GM12878 (cell line): Measurements from ENCODE around the gene OLFM1. TPM values are rescaled to one million over a fixed set of nuclear protein-coding genes. Genes with fewer than 3 reads are reported as not detected.

Source experiments
- ATAC-seq: fragments of 200-7000 bp; cut with Tn5 transposase; 3 replicates; pipeline ENCODE4 v1.9.1; 2020; ENCODE audit warnings: mild to moderate bottlenecking, moderate library complexity
- BruUV-seq: library from RNA; stranded (reverse); fragments of 400-500 nt; replicated peaks from 2 replicates; lab custom pipeline; 2021; lab: Mats Ljungman, UMichigan
- CTCF ChIA-PET: fragments of 300-600 bp; sonication (Branson Sonifier 250); formaldehyde crosslinking; extraction: SDS; loops from one replicate; lab custom pipeline; 2021; ENCODE audit warnings: inconsistent platforms; lab: Yijun Ruan, JAX
- POLR2A ChIA-PET: fragments of 350-600 bp; formaldehyde crosslinking; extraction: SDS; loops from one replicate; lab custom pipeline; 2021; ENCODE audit warnings: inconsistent platforms; lab: Charles Lee
- RAD21 ChIA-PET: fragments of 300-600 bp; sonication (Branson Sonifier 250); formaldehyde crosslinking; loops from one replicate; lab custom pipeline; 2023; ENCODE audit warnings: antibody characterized with exemption; ENCODE audit not compliant: unreplicated experiment; lab: Charles Lee
- SMC1A ChIA-PET: fragments of 300-600 bp; sonication (Branson Sonifier 250); formaldehyde crosslinking; loops from one replicate; lab custom pipeline; 2023; ENCODE audit not compliant: unreplicated experiment, uncharacterized antibody; lab: Charles Lee
- DNase-seq: peaks from one replicate; pipeline ENCODE4 v3.0.0-alpha.2; 2011; ENCODE audit warnings: low read depth, low spot score
- FAIRE-seq: peaks from 3 replicates; lab custom pipeline; 2011; peaks lifted over from hg19 to GRCh38; lab: Jason Lieb, UNC
- H2AFZ ChIP-seq: 2 replicates; pipeline ENCODE4 v1.6.0; 2011; ENCODE audit warnings: low read depth, low read length, control low read depth; ENCODE audit not compliant: control insufficient read depth
- H3K27ac ChIP-seq: 2 replicates; pipeline ENCODE4 v1.5.1; 2011; ENCODE audit warnings: control low read depth; ENCODE audit not compliant: control insufficient read depth, insufficient read depth
- H3K27me3 ChIP-seq, 2 experiments: replicated peaks in 1 of 2; 2 replicates each; pipeline versions ENCODE4 v1.6.0 to v1.6.1; 2011; ENCODE audit warnings: low read length in 1 of 2; ENCODE audit not compliant: control insufficient read depth in 2 of 2, insufficient read depth in 2 of 2
- H3K36me3 ChIP-seq, 2 experiments: 2 replicates each; pipeline ENCODE4 v1.5.1; 2011; ENCODE audit warnings: low read length in 1 of 2; ENCODE audit not compliant: control insufficient read depth in 2 of 2, insufficient read depth in 2 of 2
- H3K4me1 ChIP-seq: 2 replicates; pipeline ENCODE4 v1.6.1; 2011; ENCODE audit warnings: mild to moderate bottlenecking, low read length, moderate library complexity, mixed read lengths; ENCODE audit not compliant: control insufficient read depth, insufficient read depth
- H3K4me2 ChIP-seq: 2 replicates; pipeline ENCODE4 v1.6.0; 2011; ENCODE audit warnings: control low read depth; ENCODE audit not compliant: control insufficient read depth, insufficient read depth
- H3K4me3 ChIP-seq: fragments of 200-600 bp; sonication (generic); 2 replicates; pipeline ENCODE4 v1.5.1; 2016
- H3K79me2 ChIP-seq: 2 replicates; pipeline ENCODE4 v1.6.0; 2011; ENCODE audit warnings: low read length; ENCODE audit not compliant: control insufficient read depth, insufficient read depth
- H3K9ac ChIP-seq: 2 replicates; pipeline ENCODE4 v1.8.0; 2011; ENCODE audit warnings: low read length, control low read depth, mixed read lengths; ENCODE audit not compliant: control insufficient read depth, insufficient read depth
- H3K9me3 ChIP-seq: replicated peaks from 3 replicates; pipeline ENCODE4 v1.5.1; 2011; ENCODE audit warnings: mild to moderate bottlenecking, low read length; ENCODE audit not compliant: control insufficient read depth, insufficient read depth
- H4K20me1 ChIP-seq: 2 replicates; pipeline ENCODE4 v1.6.0; 2011; ENCODE audit not compliant: control insufficient read depth, insufficient read depth
- CHD4 ChIP-seq: fragments of 200-600 bp; sonication (generic); IDR thresholded peaks from 2 replicates; pipeline ENCODE4 v1.6.1; 2016; ENCODE audit warnings: mild to moderate bottlenecking
- EED ChIP-seq: sonication (generic); IDR thresholded peaks from 2 replicates; pipeline ENCODE4 v1.6.1; 2016; ENCODE audit warnings: antibody characterized with exemption, low read depth
- KLF5 ChIP-seq: fragments of 450-650 bp; IDR thresholded peaks from 2 replicates; pipeline ENCODE4 v1.6.1; 2014; ENCODE audit warnings: mild to moderate bottlenecking; ENCODE audit not compliant: partially characterized antibody
- MEF2A ChIP-seq: IDR thresholded peaks from 2 replicates; pipeline ENCODE4 v1.6.1; 2011; ENCODE audit warnings: low read depth, mild to moderate bottlenecking, low read length, moderate library complexity; ENCODE audit not compliant: insufficient read depth
- SREBF1 ChIP-seq: IDR thresholded peaks from 2 replicates; pipeline ENCODE4 v1.6.1; 2012; ENCODE audit warnings: mild to moderate bottlenecking, low read length
- SREBF2 ChIP-seq: IDR thresholded peaks from 2 replicates; pipeline ENCODE4 v1.6.1; 2012; ENCODE audit warnings: mild to moderate bottlenecking, low read length
- USF1 ChIP-seq: IDR thresholded peaks from 2 replicates; pipeline ENCODE4 v1.6.1; 2011; ENCODE audit warnings: borderline replicate concordance, low read depth, mild to moderate bottlenecking, moderate library complexity, mixed read lengths, low read length; ENCODE audit not compliant: insufficient read depth; ENCODE audit errors: extremely low read length
- YBX1 ChIP-seq: fragments of 450-650 bp; IDR thresholded peaks from 2 replicates; pipeline ENCODE4 v1.6.1; 2016; ENCODE audit warnings: antibody characterized with exemption
- WGBS: methylation state at CpG from one replicate; pipeline ENCODE4 v1.1.6; 2016; ENCODE audit warnings: low lambda C conversion rate; ENCODE audit not compliant: insufficient replicate concordance, insufficient coverage; ENCODE audit errors: missing lambda C conversion rate; 5-methylcytosine and 5-hydroxymethylcytosine counted together
- in situ Hi-C: fragments of 300-500 bp; cut with MboI; formaldehyde crosslinking; loops from 9 replicates; pipeline ENCODE4 v1.14.3; 2018; ENCODE audit warnings: mixed read lengths
- intact Hi-C: fragments of 100-400 bp; cut with micrococcal nuclease; formaldehyde crosslinking; loops from one replicate; pipeline ENCODE4 v1.14.2; 2022; ENCODE audit not compliant: unreplicated experiment
- polyA plus RNA-seq, 11 experiments: library from polyadenylated mRNA; depleted of rRNA in 4 of 11; unstranded in 6 of 11; stranded (reverse) in 5 of 11; fragments of >200 nt; fragmentation: Nextera tagmentation in 4 of 11; fragmentation: Illumina TruSeq in 1 of 11; extraction: Ambion mirVana in 4 of 11; extraction: Trizol in 1 of 11; gene quantifications; 1 replicate in 1 of 11; 2 replicates in 10 of 11; pipeline versions ENCODE4 v1.2.1 to v1.2.3, GENCODE V29; 2011 to 2016; ENCODE audit warnings: inconsistent platforms in 2 of 11, missing spikeins in 2 of 11, low read depth in 1 of 11
- total RNA-seq, 4 experiments: library from RNA; depleted of rRNA in 3 of 4; stranded (reverse); fragments of >200 nt in 3 of 4; fragmentation: Illumina TruSeq in 1 of 4; extraction: Trizol in 1 of 4; gene quantifications; 2 replicates each; pipeline versions ENCODE4 v1.2.1 to v1.2.3, GENCODE V29; 2013 to 2021
- TF ChIP-seq, protein P1 (sequence below): fragments of 450-650 bp; IDR thresholded peaks from 2 replicates; pipeline ENCODE4 v1.6.1; 2017; ENCODE audit warnings: borderline replicate concordance
- TF ChIP-seq, protein P2 (sequence below): fragments of 450-650 bp; IDR thresholded peaks from 2 replicates; pipeline ENCODE4 v1.6.1; 2016; ENCODE audit warnings: mild to moderate bottlenecking
- TF ChIP-seq, protein P3 (sequence below): IDR thresholded peaks from 2 replicates; pipeline ENCODE4 v1.6.1; 2012; ENCODE audit warnings: low read length, inconsistent platforms

The OLFM1 gene
- total and polyA plus RNA-seq, 10 of the 15 experiments (the other 5 are each of a cell fraction or from before 2014, with no cell fraction given): not detected

GRCh38 chr9:135074354-135075233 is 12.9 kb upstream of the OLFM1 start (continued):
- TF ChIP-seq, protein P1, sequence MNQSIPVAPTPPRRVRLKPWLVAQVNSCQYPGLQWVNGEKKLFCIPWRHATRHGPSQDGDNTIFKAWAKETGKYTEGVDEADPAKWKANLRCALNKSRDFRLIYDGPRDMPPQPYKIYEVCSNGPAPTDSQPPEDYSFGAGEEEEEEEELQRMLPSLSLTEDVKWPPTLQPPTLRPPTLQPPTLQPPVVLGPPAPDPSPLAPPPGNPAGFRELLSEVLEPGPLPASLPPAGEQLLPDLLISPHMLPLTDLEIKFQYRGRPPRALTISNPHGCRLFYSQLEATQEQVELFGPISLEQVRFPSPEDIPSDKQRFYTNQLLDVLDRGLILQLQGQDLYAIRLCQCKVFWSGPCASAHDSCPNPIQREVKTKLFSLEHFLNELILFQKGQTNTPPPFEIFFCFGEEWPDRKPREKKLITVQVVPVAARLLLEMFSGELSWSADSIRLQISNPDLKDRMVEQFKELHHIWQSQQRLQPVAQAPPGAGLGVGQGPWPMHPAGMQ: no peak
- TF ChIP-seq USF1 (no peak), MEF2A (no peak), SREBF1 (no peak), SREBF2 (no peak)
- TF ChIP-seq, all 136 proteins: peak for 0

DNA sequence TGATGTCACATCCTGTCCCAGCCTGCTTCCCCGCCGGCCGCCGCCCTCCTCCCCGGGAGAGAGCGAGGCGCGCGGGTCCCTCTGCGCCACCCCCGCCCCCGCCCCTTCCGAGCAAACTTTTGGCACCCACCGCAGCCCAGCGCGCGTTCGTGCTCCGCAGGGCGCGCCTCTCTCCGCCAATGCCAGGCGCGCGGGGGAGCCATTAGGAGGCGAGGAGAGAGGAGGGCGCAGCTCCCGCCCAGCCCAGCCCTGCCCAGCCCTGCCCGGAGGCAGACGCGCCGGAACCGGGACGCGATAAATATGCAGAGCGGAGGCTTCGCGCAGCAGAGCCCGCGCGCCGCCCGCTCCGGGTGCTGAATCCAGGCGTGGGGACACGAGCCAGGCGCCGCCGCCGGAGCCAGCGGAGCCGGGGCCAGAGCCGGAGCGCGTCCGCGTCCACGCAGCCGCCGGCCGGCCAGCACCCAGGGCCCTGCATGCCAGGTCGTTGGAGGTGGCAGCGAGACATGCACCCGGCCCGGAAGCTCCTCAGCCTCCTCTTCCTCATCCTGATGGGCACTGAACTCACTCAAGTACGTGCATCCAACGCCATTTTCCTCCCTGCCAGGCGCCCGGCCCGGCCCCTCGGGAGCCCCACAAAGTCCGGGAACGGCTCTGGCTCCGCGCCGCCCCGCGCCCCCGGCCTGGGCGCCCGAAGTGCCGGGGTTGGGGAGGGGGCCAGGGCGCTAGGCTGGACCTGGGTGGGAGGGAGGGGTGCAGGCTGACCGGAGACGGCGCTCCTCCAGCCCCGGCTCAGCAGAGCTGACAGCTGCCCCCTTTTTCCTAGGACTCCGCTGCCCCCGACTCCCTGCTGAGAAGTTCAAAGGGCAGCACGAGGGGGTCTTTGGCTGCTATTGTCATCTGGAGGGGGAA is 12.0 kb upstream of the OLFM1 start:
- Histone ChIP-seq H3K36me3 (no peaks in the 10 kb centered on the region), H3K9me3 (no peaks in the 10 kb centered on the region), H3K9ac (no peak overlapping the region), H3K4me1 (no peaks in the 10 kb centered on the region), H4K20me1 (no peaks in the 10 kb centered on the region), H2AFZ (no peak overlapping the region), H3K4me3 (no peak overlapping the region), H3K4me2 (no peak overlapping the region), H3K27ac (no peak overlapping the region), H3K79me2 (no peaks in the 10 kb centered on the region), H3K27me3 (no peaks in the 10 kb centered on the region; a peak in 3 of 4 replicates)
- no peak for FAIRE-seq
- ChIA-PET POLR2A (no interaction called here), RAD21 (no interaction called here), SMC1A (no interaction called here), CTCF (no interaction called here)
- WGBS: 29% methylated on average over 38 of the region's 90 CpGs
- no peak for ATAC-seq
- DNase-seq: no peak
- no TSS peak for BruUV-seq
- intact Hi-C loops (no loop called here), in situ Hi-C loops (no loop called here)
- TF ChIP-seq CHD4 (no peak), EED (no peak), KLF5 (no peak), YBX1 (no peak)
- TF ChIP-seq, protein P2, sequence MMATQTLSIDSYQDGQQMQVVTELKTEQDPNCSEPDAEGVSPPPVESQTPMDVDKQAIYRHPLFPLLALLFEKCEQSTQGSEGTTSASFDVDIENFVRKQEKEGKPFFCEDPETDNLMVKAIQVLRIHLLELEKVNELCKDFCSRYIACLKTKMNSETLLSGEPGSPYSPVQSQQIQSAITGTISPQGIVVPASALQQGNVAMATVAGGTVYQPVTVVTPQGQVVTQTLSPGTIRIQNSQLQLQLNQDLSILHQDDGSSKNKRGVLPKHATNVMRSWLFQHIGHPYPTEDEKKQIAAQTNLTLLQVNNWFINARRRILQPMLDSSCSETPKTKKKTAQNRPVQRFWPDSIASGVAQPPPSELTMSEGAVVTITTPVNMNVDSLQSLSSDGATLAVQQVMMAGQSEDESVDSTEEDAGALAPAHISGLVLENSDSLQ: no peak
- TF ChIP-seq, protein P3, sequence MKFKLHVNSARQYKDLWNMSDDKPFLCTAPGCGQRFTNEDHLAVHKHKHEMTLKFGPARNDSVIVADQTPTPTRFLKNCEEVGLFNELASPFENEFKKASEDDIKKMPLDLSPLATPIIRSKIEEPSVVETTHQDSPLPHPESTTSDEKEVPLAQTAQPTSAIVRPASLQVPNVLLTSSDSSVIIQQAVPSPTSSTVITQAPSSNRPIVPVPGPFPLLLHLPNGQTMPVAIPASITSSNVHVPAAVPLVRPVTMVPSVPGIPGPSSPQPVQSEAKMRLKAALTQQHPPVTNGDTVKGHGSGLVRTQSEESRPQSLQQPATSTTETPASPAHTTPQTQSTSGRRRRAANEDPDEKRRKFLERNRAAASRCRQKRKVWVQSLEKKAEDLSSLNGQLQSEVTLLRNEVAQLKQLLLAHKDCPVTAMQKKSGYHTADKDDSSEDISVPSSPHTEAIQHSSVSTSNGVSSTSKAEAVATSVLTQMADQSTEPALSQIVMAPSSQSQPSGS: no peak
